WI38 (cell line): ENCODE measurements around the gene SLC27A1.
"Not testable (repeated sequence)": the region's sequence is repeated elsewhere in the genome, so short reads cannot be mapped to it uniquely, and the experiment has no call there.

Experiments used
- H3K4me3 ChIP-seq: 2 replicates; pipeline ENCODE4 v1.5.1; 2011; ENCODE audit warnings: low read depth, mild to moderate bottlenecking, control low read depth, low read length
- TF ChIP-seq, protein P1 (sequence below): IDR thresholded peaks from 2 replicates; pipeline ENCODE4 v1.5.1; 2012; ENCODE audit warnings: low read depth, mild to moderate bottlenecking, control low read depth, low read length

SLC27A1 gene

DNA sequence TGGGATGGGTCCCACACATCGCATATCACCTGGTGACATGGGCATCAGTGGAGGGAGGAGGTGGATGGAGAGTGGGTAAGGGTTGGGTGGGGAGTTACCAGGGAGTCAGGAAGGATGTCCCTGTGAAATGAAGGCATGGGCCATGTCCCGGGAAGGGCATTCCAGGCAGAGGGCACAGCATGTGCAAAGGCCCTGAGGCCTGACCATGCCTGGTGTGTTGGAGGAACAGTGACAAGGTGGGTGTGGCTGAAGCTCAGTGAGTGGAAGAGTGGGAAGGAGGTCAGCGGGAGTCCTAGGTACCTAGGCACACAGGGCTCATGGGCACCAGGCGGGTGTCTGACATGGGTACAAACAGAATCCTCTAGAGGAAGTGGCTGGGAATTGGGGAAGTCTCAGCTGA lies 74.1 kb downstream of the SLC27A1 start:
- no peak overlapping the region for H3K4me3 ChIP-seq
- TF ChIP-seq, protein P1, sequence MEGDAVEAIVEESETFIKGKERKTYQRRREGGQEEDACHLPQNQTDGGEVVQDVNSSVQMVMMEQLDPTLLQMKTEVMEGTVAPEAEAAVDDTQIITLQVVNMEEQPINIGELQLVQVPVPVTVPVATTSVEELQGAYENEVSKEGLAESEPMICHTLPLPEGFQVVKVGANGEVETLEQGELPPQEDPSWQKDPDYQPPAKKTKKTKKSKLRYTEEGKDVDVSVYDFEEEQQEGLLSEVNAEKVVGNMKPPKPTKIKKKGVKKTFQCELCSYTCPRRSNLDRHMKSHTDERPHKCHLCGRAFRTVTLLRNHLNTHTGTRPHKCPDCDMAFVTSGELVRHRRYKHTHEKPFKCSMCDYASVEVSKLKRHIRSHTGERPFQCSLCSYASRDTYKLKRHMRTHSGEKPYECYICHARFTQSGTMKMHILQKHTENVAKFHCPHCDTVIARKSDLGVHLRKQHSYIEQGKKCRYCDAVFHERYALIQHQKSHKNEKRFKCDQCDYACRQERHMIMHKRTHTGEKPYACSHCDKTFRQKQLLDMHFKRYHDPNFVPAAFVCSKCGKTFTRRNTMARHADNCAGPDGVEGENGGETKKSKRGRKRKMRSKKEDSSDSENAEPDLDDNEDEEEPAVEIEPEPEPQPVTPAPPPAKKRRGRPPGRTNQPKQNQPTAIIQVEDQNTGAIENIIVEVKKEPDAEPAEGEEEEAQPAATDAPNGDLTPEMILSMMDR = no peak

DNA sequence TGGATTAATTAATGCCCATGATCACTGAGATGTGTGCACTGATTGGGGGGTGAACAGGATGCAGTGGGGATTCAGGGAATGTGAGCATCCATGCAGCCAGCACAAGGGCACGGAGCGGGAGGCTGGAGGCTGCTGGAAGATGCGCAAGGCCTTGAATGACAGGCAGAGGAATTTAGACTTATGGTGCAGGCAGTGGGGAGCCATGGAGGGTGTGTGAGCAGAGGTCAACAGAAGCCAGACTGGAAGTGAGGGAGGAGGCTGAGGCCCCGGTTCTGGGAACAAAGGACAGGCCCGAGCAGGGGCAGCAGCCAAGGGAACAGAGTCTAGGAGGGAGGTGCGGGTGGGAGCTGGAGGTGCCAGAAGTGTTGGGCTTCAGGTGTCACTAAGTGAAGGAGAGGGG lies 77.8 kb downstream of the SLC27A1 start:
- H3K4me3 ChIP-seq = no peak overlapping the region
- TF ChIP-seq, protein P1 = no peak

DNA sequence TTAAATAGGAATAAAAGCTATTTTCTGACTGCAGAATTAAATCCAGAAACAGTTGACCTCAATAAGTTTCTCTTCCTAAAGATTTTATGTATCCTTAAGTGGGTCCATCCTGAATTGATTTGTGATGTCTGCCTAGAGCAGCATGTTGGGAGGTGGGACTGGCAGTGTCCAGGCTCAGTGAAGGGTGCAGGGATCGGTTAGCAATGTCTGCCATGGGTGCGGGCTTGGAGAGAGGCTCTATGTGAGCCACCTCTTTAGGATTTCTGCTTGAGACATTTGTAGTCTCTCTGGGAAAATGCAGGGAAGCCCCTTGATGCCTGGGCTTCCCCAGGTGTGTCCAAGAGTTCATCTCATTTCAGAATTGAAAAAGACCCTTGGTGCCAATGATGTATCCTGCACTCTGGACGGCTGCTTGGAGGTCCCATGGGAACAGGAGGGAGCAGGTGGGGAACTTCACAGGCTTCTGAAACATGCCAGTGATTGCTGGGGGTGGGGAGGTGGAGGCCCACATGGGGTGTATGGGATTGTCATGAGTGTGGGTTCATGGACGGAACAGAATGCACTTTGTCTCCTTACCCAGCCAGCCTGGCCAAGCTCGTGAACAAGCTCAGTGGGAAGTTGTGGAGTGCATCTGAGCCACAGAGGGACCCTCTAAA lies 78.9 kb downstream of the SLC27A1 start:
- no peak overlapping the region for H3K4me3 ChIP-seq
- TF ChIP-seq, protein P1 = no peak

DNA sequence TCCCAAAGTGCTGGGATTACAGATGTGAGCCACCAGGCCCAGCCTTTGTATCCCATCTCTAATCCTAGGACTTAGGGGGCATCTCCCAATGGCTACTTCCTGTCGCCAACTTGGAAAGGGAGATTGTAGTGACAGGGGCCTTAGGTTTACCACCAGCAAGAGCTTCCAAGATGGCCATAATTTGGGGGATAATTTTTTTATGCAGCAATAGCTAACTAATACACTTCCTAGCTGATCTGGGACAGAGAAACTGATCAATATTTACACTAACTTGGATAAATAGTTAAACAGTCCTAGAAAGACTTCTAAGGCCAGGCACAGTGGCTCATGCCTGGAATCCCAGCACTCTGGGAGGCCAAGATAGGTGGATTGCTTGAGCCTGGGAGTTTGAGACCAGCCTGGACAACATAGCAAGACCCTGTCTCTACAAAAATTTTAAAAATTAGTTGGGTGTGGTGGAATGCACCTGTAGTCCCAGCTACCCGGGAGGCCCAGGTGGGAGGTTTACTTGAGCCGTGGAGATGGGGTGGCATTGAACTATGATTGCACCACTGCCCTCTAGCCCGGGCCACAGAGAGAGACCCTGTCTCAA lies 79.8 kb downstream of the SLC27A1 start:
- H3K4me3 ChIP-seq = no peak overlapping the region
- TF ChIP-seq, protein P1 = no peak

DNA sequence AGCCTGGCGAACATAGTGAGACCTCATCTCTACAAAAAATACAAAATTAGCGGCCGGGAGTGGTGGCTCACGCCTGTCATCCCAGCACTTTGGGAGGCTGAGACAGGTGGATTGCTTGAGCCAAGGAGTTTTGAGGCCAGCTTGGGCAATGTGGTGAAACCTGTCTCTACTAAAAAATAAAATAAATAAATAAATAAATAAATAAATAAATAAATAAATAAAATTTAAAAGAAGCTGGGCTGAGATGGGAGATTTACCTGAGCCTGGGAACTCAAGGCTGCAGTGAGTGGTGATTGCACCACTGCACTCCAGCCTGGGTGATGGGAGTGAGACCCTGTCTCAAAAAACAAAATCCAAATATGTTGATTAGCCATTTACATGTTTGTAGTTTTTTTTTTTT lies 82.4 kb downstream of the SLC27A1 start:
- H3K4me3 ChIP-seq = not testable (repeated sequence)

DNA sequence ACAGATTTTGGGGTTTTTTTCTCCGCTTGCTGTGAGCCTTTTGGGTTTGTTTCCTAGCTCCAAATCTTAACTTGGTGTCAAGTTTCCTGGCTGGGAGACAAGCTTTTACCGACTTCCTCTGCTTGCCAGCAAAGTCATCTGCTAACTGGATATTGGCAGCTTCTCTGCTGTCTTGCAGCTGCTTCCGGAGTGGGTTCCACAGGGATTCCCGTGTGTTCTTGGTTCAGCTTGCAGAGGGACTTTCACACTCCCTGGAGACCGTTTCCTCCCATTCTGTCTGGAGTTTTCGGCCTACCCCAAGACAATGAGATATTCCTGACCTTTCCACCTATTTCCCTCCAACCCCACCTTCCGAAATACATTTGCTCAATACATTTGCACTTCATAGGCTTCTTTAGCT lies 82.9 kb downstream of the SLC27A1 start:
- TF ChIP-seq, protein P1 = no peak
- H3K4me3 ChIP-seq = peak overlapping the region; percentile 21; the same call in 1 of the 2 replicates

DNA sequence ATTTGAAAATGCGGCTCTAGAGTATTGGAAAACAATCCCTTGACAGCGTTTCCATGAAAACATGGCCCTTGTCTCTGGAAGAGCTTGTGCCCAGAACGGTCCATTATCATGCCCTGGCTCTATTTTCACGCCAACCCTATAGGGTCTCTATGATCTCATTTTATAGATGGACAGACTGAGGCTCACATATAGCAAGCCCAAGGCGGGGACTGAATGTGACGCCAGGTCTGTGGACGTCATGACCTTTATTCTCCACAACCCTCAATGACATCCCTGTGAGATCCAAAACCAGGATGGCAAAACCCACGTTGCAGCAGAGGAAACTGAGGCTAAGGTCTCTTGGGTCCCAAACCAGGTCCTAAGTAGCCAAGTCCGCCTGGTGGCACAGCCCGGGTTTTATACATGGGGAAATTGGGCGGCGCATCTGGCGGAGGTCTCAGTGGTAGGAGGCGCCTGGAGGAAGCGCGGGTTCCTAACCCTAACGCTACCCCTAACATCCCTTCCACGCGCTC lies 84.7 kb downstream of the SLC27A1 start:
- TF ChIP-seq, protein P1 = no peak
- peak overlapping the region; percentile 85 for H3K4me3 ChIP-seq

DNA sequence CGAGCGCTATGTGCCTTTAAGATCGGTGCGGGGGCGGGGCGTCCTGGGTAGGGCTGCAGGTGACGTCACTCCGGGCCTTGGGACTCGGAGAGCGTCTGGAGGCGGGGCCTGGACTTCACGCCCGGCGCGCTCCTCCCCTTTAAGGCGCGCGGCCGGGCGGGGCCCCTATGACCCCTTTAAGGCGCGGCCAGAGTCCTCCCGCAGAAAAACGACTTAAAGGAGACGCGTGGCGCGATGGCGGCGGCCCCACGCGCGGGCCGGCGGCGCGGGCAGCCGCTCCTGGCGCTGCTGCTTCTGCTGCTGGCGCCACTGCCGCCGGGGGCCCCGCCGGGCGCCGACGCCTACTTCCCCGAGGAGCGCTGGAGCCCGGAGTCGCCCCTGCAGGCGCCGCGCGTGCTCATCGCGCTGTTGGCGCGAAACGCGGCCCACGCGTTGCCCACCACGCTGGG lies 85.2 kb downstream of the SLC27A1 start, which contains the start of gene COLGALT1:
TSS of gene COLGALT1 (plus strand) at position 170 of the 449 bp plus-strand sequence. CDS start at position 235, 65 bp downstream.
- peak within 1 kb of the TSS; percentile 85 for H3K4me3 ChIP-seq
- TF ChIP-seq, protein P1 = no peak
